Esophagus squamous epithelium (tissue), 5 donors: Measurements from ENCODE around the gene TMIGD3. TPM values are rescaled to one million over a fixed set of nuclear protein-coding genes. Genes with fewer than 3 reads are reported as not detected.

Experiments used
- DNase-seq: peaks from one replicate; lab custom pipeline; 2025; lab: John Stamatoyannopoulos, UW
- H3K27ac ChIP-seq, 4 donors: fragments of 200-600 bp; sonication (generic); one replicate each; pipeline ENCODE4 v1.5.1; 2016 to 2019; ENCODE audit warnings: mild to moderate bottlenecking in 1 of 4
- H3K27me3 ChIP-seq, 4 donors: fragments of 200-600 bp; sonication (generic); 1 replicate in 3 of 4; 2 replicates in 1 of 4; pipeline versions ENCODE4 v1.5.1 to v1.6.0; 2017 to 2021; ENCODE audit warnings: antibody characterized with exemption in 1 of 4
- H3K36me3 ChIP-seq, 3 donors: fragments of 200-600 bp; sonication (generic); one replicate each; pipeline ENCODE4 v1.5.1; 2016 to 2019
- H3K4me1 ChIP-seq, 3 donors: fragments of 200-600 bp; sonication (generic); one replicate each; pipeline ENCODE4 v1.5.1; 2017 to 2019
- H3K4me3 ChIP-seq, 4 donors: fragments of 200-600 bp; sonication (generic); 1 replicate in 3 of 4; 2 replicates in 1 of 4; pipeline ENCODE4 v1.5.1; 2016 to 2019; ENCODE audit warnings: mild to moderate bottlenecking in 2 of 4, moderate library complexity in 1 of 4
- H3K9me3 ChIP-seq, 3 donors: fragments of 200-600 bp; sonication (generic); one replicate each; pipeline ENCODE4 v1.5.1; 2016 to 2019
- CTCF ChIP-seq, 6 experiments: fragments of 450-650 bp in 4 of 6; fragments of 200-600 bp in 2 of 6; sonication (generic) in 2 of 6; IDR thresholded peaks; one replicate each; pipeline ENCODE4 v1.5.1; 2016 to 2019; ENCODE audit warnings: antibody characterized with exemption in 6 of 6, mild to moderate bottlenecking in 4 of 6, moderate library complexity in 4 of 6
- POLR2A ChIP-seq, 4 donors: fragments of 450-650 bp; IDR thresholded peaks; one replicate each; pipeline ENCODE4 v1.6.1; 2017; ENCODE audit warnings: antibody characterized with exemption in 4 of 4, mild to moderate bottlenecking in 4 of 4, moderate library complexity in 3 of 4
- WGBS, 2 donors: methylation state at CpG; one replicate each; pipeline ENCODE4 v1.1.5; 2018; 5-methylcytosine and 5-hydroxymethylcytosine counted together
- intact Hi-C: fragments of 100-400 bp; cut with DNase I; formaldehyde crosslinking; loops from one replicate; pipeline ENCODE4 v1.15.0; 2022
- total RNA-seq, 4 donors: library from RNA; depleted of rRNA; stranded (reverse); fragments of >200 nt; gene quantifications; one replicate each; pipeline ENCODE4 v1.1.0, GENCODE V29; 2016
- donor health status: DM: yes; HTN: yes; CAD: no.

Gene TMIGD3
- total RNA-seq, 4 donors from 2014 or later = 2.9 to 3.2 TPM; not detected in 2

- no peak for TF ChIP-seq POLR2A (IDR thresholded peaks at IDR 0.05)
- no peak for TF ChIP-seq CTCF (IDR thresholded peaks at IDR 0.05)
- intact Hi-C loops = no loop called here
Observed at GRCh38 chr1:111446546-111446945, 56.9 kb downstream of the TMIGD3 start.

DNA sequence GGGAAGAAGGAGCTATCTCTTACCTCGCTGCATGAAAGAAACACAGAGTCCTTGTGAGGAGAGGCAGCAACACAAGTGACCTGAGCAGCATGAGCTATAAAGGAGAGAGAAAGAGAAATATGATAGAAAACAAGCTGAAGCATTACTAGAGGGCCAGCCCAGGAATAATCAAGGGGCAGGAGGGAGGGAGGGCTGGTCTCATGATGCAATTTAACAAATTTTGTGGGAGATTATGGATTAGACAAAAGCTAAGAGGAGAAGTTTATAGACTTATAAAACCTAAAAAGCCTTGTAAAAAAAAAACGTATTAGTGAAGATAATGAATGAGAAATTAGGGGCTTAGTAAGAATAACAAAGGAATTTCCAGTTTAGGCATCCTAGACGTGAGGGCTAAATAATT, 59.4 kb downstream of the TMIGD3 start:
- H3K27ac ChIP-seq = no peak overlapping the region
- no peaks in the 10 kb centered on the region for H3K27me3 ChIP-seq
- TF ChIP-seq POLR2A (IDR thresholded peaks at IDR 0.05) (no peak), CTCF (IDR thresholded peaks at IDR 0.05) (no peak)
- no peak for DNase-seq
- H3K9me3 ChIP-seq = no peaks in the 10 kb centered on the region
- peaks cover 22 to 79% (median 46%) of the 10 kb centered on the region in 3 donors for H3K36me3 ChIP-seq
- no peak overlapping the region for H3K4me3 ChIP-seq
- intact Hi-C loops = no loop called here
- H3K4me1 ChIP-seq = peaks cover 0 to 31% (median 12%) of the 10 kb centered on the region in 3 donors
- 78 to 86% methylated on average over 3 of the region's 3 CpGs for WGBS, 2 donors

More at GRCh38 chr1:111446546-111446945, 56.9 kb downstream of the TMIGD3 start:
- no peaks in the 10 kb centered on the region for H3K9me3 ChIP-seq
- no peak overlapping the region for H3K4me3 ChIP-seq
- H3K36me3 ChIP-seq = peaks cover 14 to 62% (median 31%) of the 10 kb centered on the region in 3 donors
- no peak for DNase-seq
- H3K4me1 ChIP-seq = peaks cover 14 to 49% (median 27%) of the 10 kb centered on the region in 3 donors
- WGBS, 2 donors = 58 to 69% methylated on average over 4 of the region's 4 CpGs
- H3K27ac ChIP-seq = peak overlapping the region in 3 of 4 donors; percentile 22 to 95 (median 90)
- no peaks in the 10 kb centered on the region for H3K27me3 ChIP-seq

DNA sequence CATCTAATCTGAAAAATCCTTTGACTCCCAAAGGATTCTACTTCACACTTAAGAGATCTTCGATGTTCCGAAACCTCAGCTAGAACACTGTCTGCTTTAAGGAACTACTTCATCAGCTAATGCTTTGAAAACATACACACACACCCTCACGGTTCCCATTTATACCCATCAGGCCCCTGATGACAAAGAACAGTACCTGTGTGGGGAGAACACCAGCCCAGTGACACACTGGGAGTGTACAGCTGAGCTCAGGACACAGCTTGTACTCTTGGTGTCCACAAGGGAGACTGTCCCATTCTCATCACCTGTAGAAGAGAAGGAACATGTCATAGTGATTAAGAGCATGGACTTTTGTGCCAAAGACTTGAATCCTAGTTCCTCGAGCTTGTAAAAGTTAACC, 61.0 kb downstream of the TMIGD3 start:
- H3K4me3 ChIP-seq = no peak overlapping the region
- TF ChIP-seq CTCF (IDR thresholded peaks at IDR 0.05) (no peak), POLR2A (IDR thresholded peaks at IDR 0.05) (no peak)
- no peaks in the 10 kb centered on the region for H3K9me3 ChIP-seq
- peaks cover 22 to 94% (median 55%) of the 10 kb centered on the region in 3 donors for H3K36me3 ChIP-seq
- H3K27me3 ChIP-seq = no peaks in the 10 kb centered on the region
- 86 to 98% methylated on average over 3 to 4 of the region's 4 CpGs for WGBS, 2 donors
- intact Hi-C loops = no loop called here
- H3K4me1 ChIP-seq = peaks cover 0 to 20% (median 5%) of the 10 kb centered on the region in 3 donors
- H3K27ac ChIP-seq = no peak overlapping the region
- DNase-seq = no peak

DNA sequence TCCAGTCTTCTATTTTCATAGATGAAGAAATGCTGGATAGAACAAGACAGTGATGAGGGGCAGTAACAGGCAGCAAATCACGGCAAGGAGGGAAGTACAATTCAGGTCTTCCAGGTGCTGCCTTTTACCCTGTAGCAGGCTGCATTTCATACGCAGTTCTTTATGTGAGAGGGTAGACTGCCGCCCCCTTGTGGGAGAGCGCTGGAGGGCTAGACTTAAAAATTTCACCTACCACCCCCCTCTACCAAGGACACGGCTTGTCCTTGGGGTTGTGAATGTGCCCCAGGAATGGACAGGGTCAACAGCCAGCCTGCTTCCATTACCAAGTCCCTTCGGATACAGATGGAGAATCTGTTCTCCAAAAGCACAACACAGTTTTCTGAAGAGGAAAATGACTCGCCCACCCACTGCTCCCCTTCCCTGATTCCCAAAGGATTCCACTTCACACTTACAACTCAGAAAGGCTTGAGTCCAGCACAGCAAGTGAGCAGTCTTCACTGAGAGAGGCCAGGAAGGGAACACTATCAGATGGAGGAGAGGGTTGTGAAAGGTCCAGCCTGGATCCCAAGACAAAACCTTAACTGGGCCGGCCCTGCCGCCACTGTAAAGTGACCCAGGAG, 61.8 kb downstream of the TMIGD3 start:
- H3K9me3 ChIP-seq = no peaks in the 10 kb centered on the region
- intact Hi-C loops = no loop called here
- 66% methylated on average over 8 to 9 of the region's 9 CpGs for WGBS, 2 donors
- H3K36me3 ChIP-seq = peaks cover 22 to 97% (median 55%) of the 10 kb centered on the region in 3 donors
- DNase-seq = no peak
- H3K27me3 ChIP-seq = no peaks in the 10 kb centered on the region
- TF ChIP-seq CTCF (IDR thresholded peaks at IDR 0.05) = peak in 5 of 6 experiments; percentile 13 to 24 (median 18)
- TF ChIP-seq POLR2A (IDR thresholded peaks at IDR 0.05) = no peak
- H3K4me3 ChIP-seq = no peak overlapping the region
- no peak overlapping the region for H3K27ac ChIP-seq
- H3K4me1 ChIP-seq = peaks cover 0 to 12% (median 0%) of the 10 kb centered on the region in 3 donors

DNA sequence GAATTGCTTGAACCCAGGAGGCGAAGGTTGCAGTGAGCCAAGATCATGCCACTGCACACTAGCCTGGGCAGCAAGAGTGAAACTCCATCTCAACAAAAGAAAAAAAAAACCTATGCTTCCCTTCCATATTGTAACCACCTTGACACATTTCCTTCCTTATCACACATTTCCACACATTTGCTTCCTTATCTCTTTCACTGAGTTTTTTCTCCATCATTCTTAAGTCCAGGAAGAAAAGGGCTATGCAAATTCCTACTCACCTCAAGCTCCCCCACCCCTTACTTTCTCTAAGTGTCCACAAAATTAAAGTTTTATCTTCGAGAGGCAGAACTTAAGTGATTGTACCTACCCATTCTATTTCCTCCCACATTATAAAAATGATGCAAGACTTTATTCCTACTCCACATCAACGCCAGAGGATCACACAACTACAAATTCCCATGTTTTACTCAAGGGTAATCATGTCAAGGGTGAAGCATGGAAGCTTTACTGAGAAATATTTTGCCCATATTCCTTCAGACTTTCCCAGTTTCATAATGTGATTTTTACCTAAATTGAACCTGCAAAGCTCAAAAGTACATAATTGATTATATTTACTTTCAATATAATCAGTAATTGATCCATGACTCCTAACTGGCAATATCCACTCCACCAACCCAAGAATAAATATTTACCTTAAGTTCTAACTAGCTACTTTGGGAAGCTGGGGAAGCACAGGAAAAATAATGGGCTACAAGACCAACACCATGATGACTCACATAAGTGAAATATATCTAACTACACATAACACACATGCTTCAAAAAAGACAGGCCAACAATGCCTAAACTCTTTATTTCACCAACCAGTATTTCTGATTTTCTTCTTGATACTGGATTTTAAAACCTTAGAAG, 63.7 kb downstream of the TMIGD3 start:
- WGBS, 2 donors = 76 to 91% methylated on average over 3 of the region's 3 CpGs
- Histone ChIP-seq H3K4me3 (no peak overlapping the region), H3K4me1 (no peaks in the 10 kb centered on the region), H3K27ac (no peak overlapping the region), H3K27me3 (no peaks in the 10 kb centered on the region), H3K9me3 (no peaks in the 10 kb centered on the region), H3K36me3 (peaks cover 19 to 77% (median 51%) of the 10 kb centered on the region in 3 donors)
- DNase-seq = no peak
- TF ChIP-seq CTCF (IDR thresholded peaks at IDR 0.05) = no peak
- no peak for TF ChIP-seq POLR2A (IDR thresholded peaks at IDR 0.05)
- intact Hi-C loops = no loop called here
